ENCODE measurements around the gene PPM1F. TPM values are rescaled to one million over a fixed set of nuclear protein-coding genes. Genes with fewer than 3 reads are reported as not detected.
A peak's percentile ranks its signal among the peaks of the same experiment; 100 is the strongest.

The PPM1F gene
- total RNA-seq, 8 experiments from 2014 or later = 12.3 to 23.1 (median 16.3) TPM

DNA sequence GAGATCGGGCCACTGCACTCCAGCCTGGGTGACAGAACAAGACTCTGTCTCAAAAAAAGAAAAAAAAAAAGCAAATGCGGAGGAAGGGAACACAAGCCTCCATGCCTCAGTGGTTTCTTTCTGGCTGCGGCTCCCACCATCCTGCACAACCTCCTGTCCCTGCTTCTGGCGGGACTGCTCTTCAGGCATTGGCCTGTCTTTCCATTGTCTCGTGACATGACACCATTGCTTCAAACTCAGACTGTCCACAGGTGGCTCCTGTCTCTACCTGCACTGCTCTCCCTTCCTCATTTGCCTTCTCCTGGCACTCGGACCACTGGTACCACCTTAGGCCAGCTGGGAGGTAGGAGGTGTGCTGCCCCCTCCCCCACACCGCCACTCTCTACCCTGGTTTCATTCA lies 10.6 kb upstream of the PPM1F start:
- ATAC-seq (replicated peaks in 6 of 8) = no peak
- 88 to 100% (median 99%) methylated on average over 2 to 7 of the region's 7 CpGs; no CpG with 5 or more reads in 6 of the 10 experiments for WGBS, 10 experiments
- in situ Hi-C loops (cut with MboI; ENCODE audit: low pct_unique_long_range_greater_than_20kb in 2 of 9, low sequenced_read_pairs in 9 of 9, unreplicated experiment in 9 of 9) = no loop called here
- Histone ChIP-seq H3K4me3 (no peak overlapping the region), H3K4me1 (replicated peaks in 1 of 2) (no peaks in the 10 kb centered on the region), H3K27ac (no peak overlapping the region)

DNA sequence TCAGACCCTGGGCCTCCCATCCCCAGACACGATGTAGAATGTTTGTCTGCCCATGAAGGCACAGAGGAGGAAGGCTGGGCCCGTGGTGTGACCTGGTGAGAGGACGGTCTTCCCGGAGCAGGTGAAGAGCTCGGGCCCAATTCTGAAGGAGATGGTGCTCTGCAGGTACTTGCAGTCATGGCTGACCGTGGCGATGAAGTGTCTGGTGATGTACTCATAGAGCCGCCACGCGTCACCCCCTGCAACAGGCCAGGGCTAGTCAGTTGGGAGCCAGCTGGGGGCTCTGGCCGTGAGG lies 10.0 kb upstream of the PPM1F start:
- in situ Hi-C loops (cut with MboI; ENCODE audit: low pct_unique_long_range_greater_than_20kb in 2 of 9, low sequenced_read_pairs in 9 of 9, unreplicated experiment in 9 of 9) = no loop called here
- no peak for ATAC-seq (replicated peaks in 6 of 8)
- peak overlapping the region in 1 of 2 donors; percentile 44 for H3K27ac ChIP-seq
- WGBS, 10 experiments = 86 to 100% (median 94%) methylated on average over 1 to 3 of the region's 11 CpGs; no CpG with 5 or more reads in 5 of the 10 experiments
- H3K4me1 ChIP-seq (replicated peaks in 1 of 2) = no peaks in the 10 kb centered on the region
- H3K4me3 ChIP-seq = no peak overlapping the region

DNA sequence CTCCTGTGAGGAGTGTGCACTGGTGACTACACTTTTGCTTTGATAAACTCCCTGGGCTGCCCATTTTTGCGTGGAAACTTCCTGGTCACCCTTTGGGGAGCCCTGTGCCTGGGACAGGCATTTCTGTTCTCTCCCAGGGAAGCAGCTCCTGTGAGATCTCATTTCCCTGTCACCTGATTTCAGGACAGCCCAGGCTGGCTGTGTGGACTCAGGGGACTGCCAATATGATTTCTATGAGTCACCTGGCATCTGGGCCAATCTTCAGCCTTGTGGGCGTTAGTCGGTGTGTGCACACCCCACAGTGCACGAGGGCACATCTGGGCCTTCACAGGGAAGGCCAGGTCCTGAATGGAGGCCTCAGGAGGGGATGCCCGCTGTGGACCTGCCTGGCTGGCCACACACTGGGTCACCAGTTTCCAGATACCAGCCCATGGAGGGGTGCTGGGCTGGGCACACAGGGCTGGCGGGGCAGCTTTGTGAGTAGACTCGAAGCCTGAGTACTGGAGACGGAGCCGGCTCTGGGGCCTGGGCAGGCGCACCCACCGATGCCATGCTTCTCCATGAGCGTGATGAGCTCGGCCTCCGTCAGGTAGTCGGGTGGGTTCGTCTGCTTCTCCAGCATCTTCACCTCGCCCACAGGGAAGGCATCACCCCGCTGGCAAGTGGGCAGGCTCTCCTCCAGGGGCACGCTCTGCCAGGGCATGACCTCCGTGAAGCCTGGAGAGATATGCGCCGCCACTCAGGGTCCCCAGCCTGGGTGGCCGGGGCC lies 9.4 kb upstream of the PPM1F start:
- ATAC-seq (replicated peaks in 6 of 8) = peak in 6 of 8 experiments; percentile 5 to 59 (median 17)
- Histone ChIP-seq H3K27ac (peak overlapping the region; percentile 33 to 44), H3K4me3 (no peak overlapping the region), H3K4me1 (replicated peaks in 1 of 2) (no peaks in the 10 kb centered on the region)
- 8 to 100% (median 84%) methylated on average over 2 to 5 of the region's 23 CpGs; no CpG with 5 or more reads in 4 of the 10 experiments for WGBS, 10 experiments
- in situ Hi-C loops (cut with MboI; ENCODE audit: low pct_unique_long_range_greater_than_20kb in 2 of 9, low sequenced_read_pairs in 9 of 9, unreplicated experiment in 9 of 9) = no loop called here

DNA sequence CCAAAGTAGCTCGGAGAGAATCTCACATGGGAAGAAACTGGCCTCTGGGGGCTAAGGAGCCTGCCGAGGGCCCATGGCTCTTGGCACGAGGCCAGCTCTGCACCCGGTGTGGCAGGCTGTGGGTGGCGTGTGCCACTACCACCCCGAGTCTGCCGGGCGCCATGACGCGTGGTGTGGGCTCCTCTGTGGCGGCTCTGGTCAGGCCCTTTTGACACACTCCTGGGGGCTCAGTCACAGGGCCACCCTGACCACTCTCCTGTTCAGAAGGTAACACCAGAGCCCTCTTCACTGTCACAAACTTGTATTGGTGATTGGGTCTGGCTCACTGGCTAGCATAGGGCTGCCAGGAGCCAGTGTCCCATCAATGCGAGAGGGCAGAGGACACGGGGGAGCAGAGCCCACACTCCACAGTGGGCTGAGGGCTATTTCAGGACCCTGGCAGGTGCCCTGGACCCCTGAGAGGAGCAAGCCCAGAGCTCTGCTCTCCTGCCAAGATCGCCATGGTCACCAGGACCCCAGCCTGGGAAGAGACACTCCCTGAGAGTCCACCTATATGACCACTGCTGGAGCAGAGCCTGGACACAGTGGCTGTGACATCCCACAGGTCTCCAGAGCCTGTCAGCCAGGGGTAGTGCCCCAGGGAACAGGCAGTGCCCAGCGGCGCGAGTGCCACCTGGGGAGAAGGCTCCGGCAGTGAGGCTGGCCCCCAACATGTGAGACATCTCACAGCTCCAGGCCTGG lies 8.6 kb upstream of the PPM1F start:
- H3K4me1 ChIP-seq (replicated peaks in 1 of 2) = no peaks in the 10 kb centered on the region
- in situ Hi-C loops (cut with MboI; ENCODE audit: low pct_unique_long_range_greater_than_20kb in 2 of 9, low sequenced_read_pairs in 9 of 9, unreplicated experiment in 9 of 9) = no loop called here
- peak overlapping the region; percentile 22 to 49 for H3K27ac ChIP-seq
- H3K4me3 ChIP-seq = no peak overlapping the region
- 80 to 100% (median 95%) methylated on average over 1 to 7 of the region's 18 CpGs; no CpG with 5 or more reads in 7 of the 10 experiments for WGBS, 10 experiments
- ATAC-seq (replicated peaks in 6 of 8) = peak in 1 of 8 experiments; percentile 3

DNA sequence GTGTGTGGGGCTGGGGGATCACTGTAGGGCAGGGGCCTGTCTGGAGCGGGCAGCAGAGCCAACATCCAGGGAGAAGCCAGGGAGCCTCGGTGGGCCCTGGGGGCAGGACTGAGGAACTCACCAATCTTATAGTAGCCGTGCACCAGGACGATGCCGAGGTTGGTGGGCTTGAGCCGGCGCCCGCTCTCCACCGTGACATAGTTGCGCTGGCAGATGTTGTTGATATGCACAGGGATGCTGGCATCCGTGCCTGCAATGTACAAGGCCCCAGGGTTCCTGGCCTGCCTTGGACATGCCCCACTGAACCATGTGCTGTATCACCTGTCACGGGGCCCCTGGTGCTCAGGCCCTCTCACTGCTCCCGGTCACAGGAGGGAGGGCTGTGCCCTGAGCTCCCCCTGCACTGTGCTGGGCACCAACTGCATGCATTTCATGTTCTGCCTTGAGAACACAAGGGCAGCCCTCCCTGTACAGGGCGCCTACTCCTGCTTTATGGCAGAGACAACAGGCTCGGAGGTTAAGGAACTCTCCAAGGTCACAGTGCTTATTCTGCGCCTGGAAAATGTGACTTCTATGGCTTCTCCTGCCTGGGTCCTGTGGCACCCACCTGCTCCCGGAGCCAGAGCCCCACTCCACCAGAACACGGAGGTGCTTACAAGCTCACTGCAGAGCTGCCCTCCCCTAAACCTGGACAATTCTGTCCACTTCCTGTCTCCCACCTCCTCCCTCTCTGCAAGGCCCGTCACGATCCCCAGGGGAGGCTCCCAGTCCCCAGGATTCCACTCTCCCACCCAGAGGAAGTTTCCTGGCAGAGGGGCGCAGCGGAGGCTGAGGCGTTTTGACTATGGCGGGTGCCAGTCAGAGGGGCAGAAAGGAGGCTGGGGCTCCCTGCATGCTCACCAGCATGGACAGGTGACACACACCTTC lies 7.8 kb upstream of the PPM1F start:
- 92 to 93% methylated on average over 6 to 10 of the region's 24 CpGs; no CpG with 5 or more reads in 8 of the 10 experiments for WGBS, 10 experiments
- H3K27ac ChIP-seq = peak overlapping the region; percentile 22 to 59
- peak in 2 of 8 experiments; percentile 6 to 10 for ATAC-seq (replicated peaks in 6 of 8)
- H3K4me1 ChIP-seq (replicated peaks in 1 of 2) = no peaks in the 10 kb centered on the region
- in situ Hi-C loops (cut with MboI; ENCODE audit: low pct_unique_long_range_greater_than_20kb in 2 of 9, low sequenced_read_pairs in 9 of 9, unreplicated experiment in 9 of 9) = no loop called here
- H3K4me3 ChIP-seq = no peak overlapping the region

DNA sequence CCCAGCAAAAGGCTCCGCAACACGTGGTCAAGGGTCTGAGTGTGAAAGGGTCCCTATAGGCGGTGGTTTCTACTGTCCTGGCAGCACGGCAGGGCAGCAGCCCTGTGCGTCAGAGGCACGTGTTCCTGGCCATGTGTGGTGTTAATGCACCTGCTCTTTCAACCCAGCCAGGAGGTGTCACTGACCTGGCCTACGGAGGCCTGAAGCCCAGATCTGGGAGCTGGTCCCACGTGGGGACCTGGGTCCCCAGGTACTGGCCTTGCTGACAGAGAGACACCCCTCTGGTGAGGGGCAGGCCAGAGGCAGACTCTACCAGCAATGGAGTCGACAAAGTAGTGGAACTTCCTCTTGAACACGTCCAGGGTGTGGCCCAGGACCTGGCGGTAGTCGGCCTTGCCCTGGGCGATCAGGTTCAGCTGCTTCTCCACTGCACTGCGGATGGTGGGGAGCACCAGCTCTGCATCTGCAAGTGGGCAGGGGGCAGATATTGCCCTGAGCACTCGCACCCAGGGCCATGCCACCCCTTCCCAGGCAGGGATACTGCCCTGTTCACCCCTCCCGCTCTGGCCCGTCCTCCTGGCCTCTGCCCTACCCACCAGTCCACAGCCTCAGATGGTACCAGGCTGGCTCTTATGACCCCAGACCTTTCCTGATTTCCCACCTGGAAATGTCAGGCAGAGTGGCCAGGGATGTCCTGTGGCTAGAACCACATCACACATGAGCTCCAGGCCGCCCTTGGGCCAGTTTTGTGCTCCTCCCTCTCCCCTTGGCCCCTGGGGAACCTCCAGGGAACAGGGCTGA lies 6.8 kb upstream of the PPM1F start:
- Histone ChIP-seq H3K27ac (peak overlapping the region; percentile 39 to 59), H3K4me3 (no peak overlapping the region), H3K4me1 (replicated peaks in 1 of 2) (no peaks in the 10 kb centered on the region)
- 80% methylated on average over 1 of the region's 18 CpGs; no CpG with 5 or more reads in 8 of the 10 experiments for WGBS, 10 experiments
- ATAC-seq (replicated peaks in 6 of 8) = peak in 3 of 8 experiments; percentile 5 to 9 (median 8)
- in situ Hi-C loops (cut with MboI; ENCODE audit: low pct_unique_long_range_greater_than_20kb in 2 of 9, low sequenced_read_pairs in 9 of 9, unreplicated experiment in 9 of 9) = no loop called here

DNA sequence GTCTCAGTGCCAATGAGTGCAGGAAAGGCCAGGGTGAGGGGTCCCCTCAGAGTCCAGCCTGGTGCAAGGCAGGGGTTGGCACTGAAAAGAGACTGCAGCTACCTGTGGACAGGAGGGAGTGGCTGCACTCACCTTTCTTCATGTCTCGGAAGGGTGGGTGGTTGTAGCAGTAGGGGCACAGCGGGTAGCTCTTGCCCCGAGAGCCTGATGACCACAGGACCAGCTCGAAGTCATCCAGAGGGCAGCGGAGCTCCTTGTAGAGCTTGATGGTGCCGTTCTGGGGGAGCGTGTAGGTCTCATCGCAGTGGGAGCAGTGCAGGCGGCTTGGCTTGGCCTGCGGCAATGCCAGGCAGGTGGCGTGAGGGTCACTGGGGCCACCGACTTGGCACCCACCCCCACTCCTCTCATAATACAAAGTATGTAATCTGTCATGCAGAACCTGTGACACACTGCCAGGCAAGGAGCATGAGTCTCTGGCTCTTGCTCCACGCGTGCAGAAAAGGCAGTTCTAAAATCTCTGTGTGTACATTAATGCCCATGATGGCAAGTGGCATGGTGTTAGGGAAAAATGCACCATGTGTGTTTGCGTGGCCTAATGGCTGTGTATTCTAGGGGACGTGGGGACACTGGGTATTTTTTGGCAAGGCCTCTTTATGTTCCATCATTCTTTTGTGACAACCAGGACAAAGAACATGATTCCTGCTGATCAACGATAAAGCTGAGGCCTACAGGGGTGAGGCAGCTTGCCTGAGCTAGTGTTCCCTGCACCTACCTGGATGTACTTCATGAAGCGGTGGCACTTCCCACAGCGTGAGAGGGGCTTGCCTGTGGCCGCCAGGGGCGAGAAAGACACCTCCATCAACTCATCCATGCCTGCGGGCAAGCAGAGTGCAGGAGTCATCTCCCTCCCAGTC lies 6.0 kb upstream of the PPM1F start:
- H3K4me3 ChIP-seq = no peak overlapping the region
- in situ Hi-C loops (cut with MboI; ENCODE audit: low pct_unique_long_range_greater_than_20kb in 2 of 9, low sequenced_read_pairs in 9 of 9, unreplicated experiment in 9 of 9) = no loop called here
- H3K4me1 ChIP-seq (replicated peaks in 1 of 2) = no peaks in the 10 kb centered on the region
- peak overlapping the region in 1 of 2 donors; percentile 5 for H3K27ac ChIP-seq
- peak in 2 of 8 experiments; percentile 1 to 2 for ATAC-seq (replicated peaks in 6 of 8)
- 82 to 100% (median 93%) methylated on average over 1 to 10 of the region's 22 CpGs; no CpG with 5 or more reads in 3 of the 10 experiments for WGBS, 10 experiments

DNA sequence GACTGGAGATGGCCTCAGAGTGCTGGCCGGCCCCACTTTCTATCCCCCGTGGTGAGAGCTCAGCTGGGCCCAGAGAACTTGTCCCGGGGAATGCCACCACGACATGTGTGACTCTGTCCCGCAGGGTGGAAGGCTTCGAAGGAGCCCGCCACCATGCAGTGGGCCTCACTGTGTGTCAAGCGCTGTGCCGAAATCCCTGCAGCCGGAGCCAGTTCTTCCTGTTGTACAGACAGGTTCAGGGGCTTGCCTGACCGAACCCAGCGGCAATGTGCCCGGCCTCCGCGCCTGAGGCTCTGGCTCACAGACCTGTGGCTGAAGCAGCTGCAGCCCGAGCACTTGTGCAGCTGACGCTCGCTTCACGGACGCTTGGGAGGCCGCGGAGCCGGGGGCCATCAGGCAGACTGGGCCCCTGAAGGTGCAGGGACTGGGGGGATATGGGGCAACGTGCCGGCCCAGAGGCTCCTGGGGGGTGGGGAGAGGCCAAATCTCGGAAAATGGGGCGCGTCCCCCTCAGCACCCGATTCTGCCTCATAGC lies 650 bp downstream of the PPM1F start:
- peak; percentile 51 to 69 (median 64) for ATAC-seq (replicated peaks in 6 of 8)
- 0 to 20% (median 4%) methylated on average over 1 to 5 of the region's 29 CpGs; no CpG with 5 or more reads in 5 of the 10 experiments for WGBS, 10 experiments
- Histone ChIP-seq H3K4me3 (peak overlapping the region; percentile 58 to 94 (median 78)), H3K27ac (peak overlapping the region in 1 of 2 donors; percentile 70), H3K4me1 (replicated peaks in 1 of 2) (peaks cover 11 to 15% of the 10 kb centered on the region in 2 donors)
- in situ Hi-C loops (cut with MboI; ENCODE audit: low pct_unique_long_range_greater_than_20kb in 2 of 9, low sequenced_read_pairs in 9 of 9, unreplicated experiment in 9 of 9) = no loop called here

DNA sequence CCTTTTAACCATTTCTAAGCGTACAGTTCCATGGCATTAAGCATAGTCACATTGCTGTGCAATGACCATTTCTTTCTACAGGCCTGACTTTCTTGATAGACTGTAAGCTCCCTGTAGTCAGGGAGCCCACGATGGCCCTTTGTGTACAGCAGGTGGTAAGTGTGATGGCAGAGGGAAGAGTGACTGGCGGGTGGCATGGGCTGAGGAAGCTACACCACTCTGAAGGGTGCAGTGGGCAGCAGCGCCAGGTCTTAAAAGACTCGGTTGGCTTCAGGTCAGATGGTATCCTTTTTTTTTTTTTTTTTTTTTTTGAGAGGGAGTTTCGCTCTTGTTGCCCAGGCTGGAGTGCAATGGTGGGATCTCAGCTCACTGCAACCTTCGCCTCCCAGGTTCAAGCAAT lies 1.6 kb downstream of the PPM1F start:
- WGBS, 10 experiments = 88 to 100% (median 100%) methylated on average over 1 to 5 of the region's 7 CpGs; no CpG with 5 or more reads in 2 of the 10 experiments

DNA sequence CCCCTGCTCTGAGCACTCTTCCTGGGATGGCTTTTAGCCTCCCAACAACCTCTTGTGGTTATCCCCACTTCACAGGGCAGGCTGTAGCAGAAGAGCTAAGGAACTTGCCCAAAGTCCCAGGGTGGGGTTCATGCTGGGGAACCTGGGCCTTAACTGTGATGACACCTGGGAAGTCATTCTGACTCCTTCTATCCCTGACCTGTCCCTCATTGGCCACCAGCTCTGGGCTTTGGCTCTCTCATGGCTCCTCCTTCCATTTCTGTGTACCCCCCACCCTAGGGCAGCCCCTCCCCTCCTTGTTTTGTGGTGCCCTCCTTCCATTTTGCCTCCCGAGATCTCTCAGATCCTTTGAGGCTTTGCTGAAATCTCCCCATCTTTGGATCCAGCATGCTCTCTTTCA lies 2.7 kb downstream of the PPM1F start:
- in situ Hi-C loops (cut with MboI; ENCODE audit: low pct_unique_long_range_greater_than_20kb in 2 of 9, low sequenced_read_pairs in 9 of 9, unreplicated experiment in 9 of 9) = loop anchor here in 7 of 9 experiments (10.0 to 25.0 kb wide), 3 partner anchors 225 to 238 kb away; no protein-coding TSS in a partner anchor
- ATAC-seq (replicated peaks in 6 of 8) = no peak
- Histone ChIP-seq H3K4me3 (no peak overlapping the region), H3K4me1 (replicated peaks in 1 of 2) (peaks cover 11 to 15% of the 10 kb centered on the region in 2 donors), H3K27ac (no peak overlapping the region)
- 100% methylated on average over 1 of the region's 1 CpG; no CpG with 5 or more reads in 8 of the 10 experiments for WGBS, 10 experiments

More for the DNA sequence above, 1.6 kb downstream of the PPM1F start:
- ATAC-seq (replicated peaks in 6 of 8) = no peak
- in situ Hi-C loops (cut with MboI; ENCODE audit: low pct_unique_long_range_greater_than_20kb in 2 of 9, low sequenced_read_pairs in 9 of 9, unreplicated experiment in 9 of 9) = no loop called here
- Histone ChIP-seq H3K4me3 (no peak overlapping the region), H3K27ac (peak overlapping the region in 1 of 2 donors; percentile 70), H3K4me1 (replicated peaks in 1 of 2) (peaks cover 11 to 15% of the 10 kb centered on the region in 2 donors)

DNA sequence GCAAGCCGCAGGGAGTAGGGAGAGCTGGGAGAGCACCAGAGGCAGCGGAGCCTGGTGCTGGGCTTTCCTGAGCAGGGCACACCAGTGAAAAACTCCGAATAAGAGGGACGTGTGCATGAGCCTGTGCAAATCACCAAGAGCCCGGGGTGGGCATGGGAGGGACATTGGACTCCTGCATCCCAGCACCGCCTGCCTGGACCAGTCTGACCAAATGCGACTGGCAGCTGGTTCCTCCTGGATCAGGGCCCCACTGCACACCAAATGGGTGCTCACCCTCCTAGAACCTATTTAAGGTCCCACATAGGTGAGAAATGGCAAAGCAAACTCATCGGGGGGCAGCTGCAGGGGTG lies 3.1 kb downstream of the PPM1F start:
- in situ Hi-C loops (cut with MboI; ENCODE audit: low pct_unique_long_range_greater_than_20kb in 2 of 9, low sequenced_read_pairs in 9 of 9, unreplicated experiment in 9 of 9) = loop anchor here in 7 of 9 experiments (10.0 to 25.0 kb wide), 3 partner anchors 225 to 237 kb away; no protein-coding TSS in a partner anchor
- no peak for ATAC-seq (replicated peaks in 6 of 8)
- Histone ChIP-seq H3K4me1 (replicated peaks in 1 of 2) (peaks cover 11 to 15% of the 10 kb centered on the region in 2 donors), H3K4me3 (no peak overlapping the region), H3K27ac (peak overlapping the region in 1 of 2 donors; percentile 21)
- 100% methylated on average over 1 of the region's 8 CpGs; no CpG with 5 or more reads in 8 of the 10 experiments for WGBS, 10 experiments

All from motor neuron (in vitro differentiated cells).